GM12878 (cell line): Measurements from ENCODE around the gene GDAP2. TPM values are rescaled to one million over a fixed set of nuclear protein-coding genes. Genes with fewer than 3 reads are reported as not detected.

Experiments
- ATAC-seq: fragments of 200-7000 bp; cut with Tn5 transposase; 3 replicates; pipeline ENCODE4 v1.9.1; 2020; ENCODE audit warnings: mild to moderate bottlenecking, moderate library complexity
- BruUV-seq: library from RNA; stranded (reverse); fragments of 400-500 nt; replicated peaks from 2 replicates; lab custom pipeline; 2021; lab: Mats Ljungman, UMichigan
- CTCF ChIA-PET: fragments of 300-600 bp; sonication (Branson Sonifier 250); formaldehyde crosslinking; extraction: SDS; loops from one replicate; lab custom pipeline; 2021; ENCODE audit warnings: inconsistent platforms; lab: Yijun Ruan, JAX
- POLR2A ChIA-PET: fragments of 350-600 bp; formaldehyde crosslinking; extraction: SDS; loops from one replicate; lab custom pipeline; 2021; ENCODE audit warnings: inconsistent platforms; lab: Charles Lee
- RAD21 ChIA-PET: fragments of 300-600 bp; sonication (Branson Sonifier 250); formaldehyde crosslinking; loops from one replicate; lab custom pipeline; 2023; ENCODE audit warnings: antibody characterized with exemption; ENCODE audit not compliant: unreplicated experiment; lab: Charles Lee
- SMC1A ChIA-PET: fragments of 300-600 bp; sonication (Branson Sonifier 250); formaldehyde crosslinking; loops from one replicate; lab custom pipeline; 2023; ENCODE audit not compliant: unreplicated experiment, uncharacterized antibody; lab: Charles Lee
- DNase-seq: peaks from one replicate; pipeline ENCODE4 v3.0.0-alpha.2; 2011; ENCODE audit warnings: low read depth, low spot score
- FAIRE-seq: peaks from 3 replicates; lab custom pipeline; 2011; peaks lifted over from hg19 to GRCh38; lab: Jason Lieb, UNC
- H2AFZ ChIP-seq: 2 replicates; pipeline ENCODE4 v1.6.0; 2011; ENCODE audit warnings: low read depth, low read length, control low read depth; ENCODE audit not compliant: control insufficient read depth
- H3K27ac ChIP-seq: 2 replicates; pipeline ENCODE4 v1.5.1; 2011; ENCODE audit warnings: control low read depth; ENCODE audit not compliant: control insufficient read depth, insufficient read depth
- H3K27me3 ChIP-seq, 2 experiments: replicated peaks in 1 of 2; 2 replicates each; pipeline versions ENCODE4 v1.6.0 to v1.6.1; 2011; ENCODE audit warnings: low read length in 1 of 2; ENCODE audit not compliant: control insufficient read depth in 2 of 2, insufficient read depth in 2 of 2
- H3K36me3 ChIP-seq, 2 experiments: 2 replicates each; pipeline ENCODE4 v1.5.1; 2011; ENCODE audit warnings: low read length in 1 of 2; ENCODE audit not compliant: control insufficient read depth in 2 of 2, insufficient read depth in 2 of 2
- H3K4me1 ChIP-seq: 2 replicates; pipeline ENCODE4 v1.6.1; 2011; ENCODE audit warnings: mild to moderate bottlenecking, low read length, moderate library complexity, mixed read lengths; ENCODE audit not compliant: control insufficient read depth, insufficient read depth
- H3K4me2 ChIP-seq: 2 replicates; pipeline ENCODE4 v1.6.0; 2011; ENCODE audit warnings: control low read depth; ENCODE audit not compliant: control insufficient read depth, insufficient read depth
- H3K4me3 ChIP-seq: fragments of 200-600 bp; sonication (generic); 2 replicates; pipeline ENCODE4 v1.5.1; 2016
- H3K79me2 ChIP-seq: 2 replicates; pipeline ENCODE4 v1.6.0; 2011; ENCODE audit warnings: low read length; ENCODE audit not compliant: control insufficient read depth, insufficient read depth
- H3K9ac ChIP-seq: 2 replicates; pipeline ENCODE4 v1.8.0; 2011; ENCODE audit warnings: low read length, control low read depth, mixed read lengths; ENCODE audit not compliant: control insufficient read depth, insufficient read depth
- H3K9me3 ChIP-seq: replicated peaks from 3 replicates; pipeline ENCODE4 v1.5.1; 2011; ENCODE audit warnings: mild to moderate bottlenecking, low read length; ENCODE audit not compliant: control insufficient read depth, insufficient read depth
- H4K20me1 ChIP-seq: 2 replicates; pipeline ENCODE4 v1.6.0; 2011; ENCODE audit not compliant: control insufficient read depth, insufficient read depth
- CBX3 ChIP-seq: fragments of 200-600 bp; sonication (generic); IDR thresholded peaks from 2 replicates; pipeline ENCODE4 v1.6.1; 2016; ENCODE audit warnings: low read depth, borderline replicate concordance
- EGR1 ChIP-seq, 2 experiments: IDR thresholded peaks; 1 replicate in 1 of 2; 2 replicates in 1 of 2; pipeline ENCODE4 v1.6.1; 2011 to 2012; ENCODE audit warnings: low read depth in 2 of 2, low read length in 2 of 2, borderline replicate concordance in 1 of 2, mild to moderate bottlenecking in 1 of 2, moderate library complexity in 1 of 2
- IKZF1 ChIP-seq: fragments of 450-650 bp; conservative IDR thresholded peaks from 2 replicates; pipeline ENCODE4 v1.6.1; 2017; ENCODE audit warnings: antibody characterized with exemption, mild to moderate bottlenecking
- MXI1 ChIP-seq: fragments of 150-350 bp; IDR thresholded peaks from 2 replicates; pipeline ENCODE4 v1.6.1; 2011; ENCODE audit warnings: low read depth, mild to moderate bottlenecking, inconsistent platforms, low read length, improper control_type of control experiment
- RUNX3 ChIP-seq: IDR thresholded peaks from 2 replicates; pipeline ENCODE4 v1.6.1; 2012; ENCODE audit warnings: low read length, inconsistent platforms
- SMAD1 ChIP-seq: fragments of 450-650 bp; IDR thresholded peaks from 2 replicates; pipeline ENCODE4 v1.6.1; 2018; ENCODE audit warnings: mild to moderate bottlenecking, low read depth; ENCODE audit not compliant: partially characterized antibody
- TCF3 ChIP-seq: IDR thresholded peaks from 2 replicates; pipeline ENCODE4 v1.6.1; 2012; ENCODE audit warnings: low read depth, mild to moderate bottlenecking, low read length, borderline replicate concordance; ENCODE audit not compliant: insufficient read depth
- YBX1 ChIP-seq: fragments of 450-650 bp; IDR thresholded peaks from 2 replicates; pipeline ENCODE4 v1.6.1; 2016; ENCODE audit warnings: antibody characterized with exemption
- WGBS: methylation state at CpG from one replicate; pipeline ENCODE4 v1.1.6; 2016; ENCODE audit warnings: low lambda C conversion rate; ENCODE audit not compliant: insufficient replicate concordance, insufficient coverage; ENCODE audit errors: missing lambda C conversion rate; 5-methylcytosine and 5-hydroxymethylcytosine counted together
- in situ Hi-C: fragments of 300-500 bp; cut with MboI; formaldehyde crosslinking; loops from 9 replicates; pipeline ENCODE4 v1.14.3; 2018; ENCODE audit warnings: mixed read lengths
- intact Hi-C: fragments of 100-400 bp; cut with micrococcal nuclease; formaldehyde crosslinking; loops from one replicate; pipeline ENCODE4 v1.14.2; 2022; ENCODE audit not compliant: unreplicated experiment
- polyA plus RNA-seq, 11 experiments: library from polyadenylated mRNA; depleted of rRNA in 4 of 11; unstranded in 6 of 11; stranded (reverse) in 5 of 11; fragments of >200 nt; fragmentation: Nextera tagmentation in 4 of 11; fragmentation: Illumina TruSeq in 1 of 11; extraction: Ambion mirVana in 4 of 11; extraction: Trizol in 1 of 11; gene quantifications; 1 replicate in 1 of 11; 2 replicates in 10 of 11; pipeline versions ENCODE4 v1.2.1 to v1.2.3, GENCODE V29; 2011 to 2016; ENCODE audit warnings: inconsistent platforms in 2 of 11, missing spikeins in 2 of 11, low read depth in 1 of 11
- total RNA-seq, 4 experiments: library from RNA; depleted of rRNA in 3 of 4; stranded (reverse); fragments of >200 nt in 3 of 4; fragmentation: Illumina TruSeq in 1 of 4; extraction: Trizol in 1 of 4; gene quantifications; 2 replicates each; pipeline versions ENCODE4 v1.2.1 to v1.2.3, GENCODE V29; 2013 to 2021
- TF ChIP-seq, protein P1 (sequence below): IDR thresholded peaks from 2 replicates; pipeline ENCODE4 v1.6.1; 2012; ENCODE audit warnings: low read length, inconsistent platforms
- TF ChIP-seq, protein P2 (sequence below): fragments of 450-650 bp; conservative IDR thresholded peaks from 2 replicates; pipeline ENCODE4 v1.6.1; 2017; ENCODE audit warnings: mild to moderate bottlenecking, moderate library complexity
- TF ChIP-seq, protein P3 (sequence below): fragments of 450-650 bp; IDR thresholded peaks from 2 replicates; pipeline ENCODE4 v1.6.1; 2017; ENCODE audit warnings: low read depth, mild to moderate bottlenecking, moderate library complexity

GDAP2 gene
- total and polyA plus RNA-seq, 10 of the 15 experiments (the other 5 are each of a cell fraction or from before 2014, with no cell fraction given), result 2.6 to 19.2 (median 11.4) TPM

DNA sequence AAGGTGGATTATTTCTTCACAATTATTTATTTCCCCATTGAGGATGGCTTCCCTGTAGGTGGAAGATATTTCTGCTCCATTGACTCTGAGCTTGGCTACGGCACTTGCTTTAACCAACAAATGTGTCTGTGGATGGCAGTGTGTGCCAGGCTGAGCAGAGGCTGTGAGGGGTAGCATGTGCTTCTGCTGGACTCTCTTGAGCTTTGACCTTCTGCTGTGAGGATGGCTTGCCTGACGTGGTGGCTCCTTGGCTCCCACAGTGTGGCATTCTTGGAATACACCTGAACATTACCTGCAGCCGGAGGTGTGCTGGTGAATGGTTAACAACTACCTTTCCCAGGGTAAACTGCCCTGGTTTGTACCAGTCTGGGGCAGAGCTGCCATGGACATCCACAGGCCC lies 47.0 kb upstream of the GDAP2 start:
- no peak for TF ChIP-seq MXI1
- no peak for TF ChIP-seq YBX1
- POLR2A ChIA-PET, result no interaction called here

DNA sequence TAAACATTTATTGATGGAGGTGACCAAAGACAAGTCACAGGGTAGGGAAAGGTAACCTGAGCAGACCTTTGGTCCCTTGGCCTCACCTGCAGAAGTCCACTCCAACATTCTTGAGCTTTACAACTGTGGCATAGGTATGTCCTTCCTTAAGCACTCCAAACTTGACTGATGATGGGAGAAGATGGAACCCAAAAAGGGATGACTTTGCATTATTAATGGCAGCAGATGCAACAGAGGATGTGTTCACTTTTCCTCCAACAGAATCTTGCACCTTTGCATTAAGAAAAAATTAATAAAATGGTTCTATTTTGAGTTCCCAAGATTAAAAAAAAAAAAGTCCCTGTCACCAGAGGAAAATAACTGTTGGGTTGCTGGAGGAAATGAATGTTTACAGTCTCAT lies 42.4 kb upstream of the GDAP2 start:
- FAIRE-seq (no peak), DNase-seq (no peak), ATAC-seq (no peak)
- Histone ChIP-seq H3K27me3 (no peaks in the 10 kb centered on the region), H3K4me1 (no peaks in the 10 kb centered on the region), H3K27ac (no peak overlapping the region), H3K36me3 (peaks cover 0 to 3% of the 10 kb centered on the region in 2 experiments; a peak in 1 of 4 replicates), H3K9me3 (no peaks in the 10 kb centered on the region), H3K79me2 (no peaks in the 10 kb centered on the region), H2AFZ (no peak overlapping the region), H3K4me2 (no peak overlapping the region), H3K9ac (no peak overlapping the region), H4K20me1 (no peaks in the 10 kb centered on the region), H3K4me3 (no peak overlapping the region)
- in situ Hi-C loops, result no loop called here
- intact Hi-C loops, result no loop called here
- RAD21 ChIA-PET, result no interaction called here
- SMC1A ChIA-PET, result no interaction called here
- CTCF ChIA-PET, result no interaction called here
- BruUV-seq, result no TSS peak
- POLR2A ChIA-PET, result no interaction called here
- TF ChIP-seq TCF3, result no peak
- TF ChIP-seq, protein P1, sequence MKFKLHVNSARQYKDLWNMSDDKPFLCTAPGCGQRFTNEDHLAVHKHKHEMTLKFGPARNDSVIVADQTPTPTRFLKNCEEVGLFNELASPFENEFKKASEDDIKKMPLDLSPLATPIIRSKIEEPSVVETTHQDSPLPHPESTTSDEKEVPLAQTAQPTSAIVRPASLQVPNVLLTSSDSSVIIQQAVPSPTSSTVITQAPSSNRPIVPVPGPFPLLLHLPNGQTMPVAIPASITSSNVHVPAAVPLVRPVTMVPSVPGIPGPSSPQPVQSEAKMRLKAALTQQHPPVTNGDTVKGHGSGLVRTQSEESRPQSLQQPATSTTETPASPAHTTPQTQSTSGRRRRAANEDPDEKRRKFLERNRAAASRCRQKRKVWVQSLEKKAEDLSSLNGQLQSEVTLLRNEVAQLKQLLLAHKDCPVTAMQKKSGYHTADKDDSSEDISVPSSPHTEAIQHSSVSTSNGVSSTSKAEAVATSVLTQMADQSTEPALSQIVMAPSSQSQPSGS, result no peak
- no peak for TF ChIP-seq SMAD1
- no peak for TF ChIP-seq CBX3
- TF ChIP-seq, protein P2, sequence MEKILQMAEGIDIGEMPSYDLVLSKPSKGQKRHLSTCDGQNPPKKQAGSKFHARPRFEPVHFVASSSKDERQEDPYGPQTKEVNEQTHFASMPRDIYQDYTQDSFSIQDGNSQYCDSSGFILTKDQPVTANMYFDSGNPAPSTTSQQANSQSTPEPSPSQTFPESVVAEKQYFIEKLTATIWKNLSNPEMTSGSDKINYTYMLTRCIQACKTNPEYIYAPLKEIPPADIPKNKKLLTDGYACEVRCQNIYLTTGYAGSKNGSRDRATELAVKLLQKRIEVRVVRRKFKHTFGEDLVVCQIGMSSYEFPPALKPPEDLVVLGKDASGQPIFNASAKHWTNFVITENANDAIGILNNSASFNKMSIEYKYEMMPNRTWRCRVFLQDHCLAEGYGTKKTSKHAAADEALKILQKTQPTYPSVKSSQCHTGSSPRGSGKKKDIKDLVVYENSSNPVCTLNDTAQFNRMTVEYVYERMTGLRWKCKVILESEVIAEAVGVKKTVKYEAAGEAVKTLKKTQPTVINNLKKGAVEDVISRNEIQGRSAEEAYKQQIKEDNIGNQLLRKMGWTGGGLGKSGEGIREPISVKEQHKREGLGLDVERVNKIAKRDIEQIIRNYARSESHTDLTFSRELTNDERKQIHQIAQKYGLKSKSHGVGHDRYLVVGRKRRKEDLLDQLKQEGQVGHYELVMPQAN, result no peak
- no peak for TF ChIP-seq EGR1 (IDR thresholded peaks at IDR 0.05; ENCODE audit: borderline replicate concordance in 1 of 2, low read depth in 2 of 2, low read length in 2 of 2)
- TF ChIP-seq RUNX3, result no peak
- TF ChIP-seq, protein P3, sequence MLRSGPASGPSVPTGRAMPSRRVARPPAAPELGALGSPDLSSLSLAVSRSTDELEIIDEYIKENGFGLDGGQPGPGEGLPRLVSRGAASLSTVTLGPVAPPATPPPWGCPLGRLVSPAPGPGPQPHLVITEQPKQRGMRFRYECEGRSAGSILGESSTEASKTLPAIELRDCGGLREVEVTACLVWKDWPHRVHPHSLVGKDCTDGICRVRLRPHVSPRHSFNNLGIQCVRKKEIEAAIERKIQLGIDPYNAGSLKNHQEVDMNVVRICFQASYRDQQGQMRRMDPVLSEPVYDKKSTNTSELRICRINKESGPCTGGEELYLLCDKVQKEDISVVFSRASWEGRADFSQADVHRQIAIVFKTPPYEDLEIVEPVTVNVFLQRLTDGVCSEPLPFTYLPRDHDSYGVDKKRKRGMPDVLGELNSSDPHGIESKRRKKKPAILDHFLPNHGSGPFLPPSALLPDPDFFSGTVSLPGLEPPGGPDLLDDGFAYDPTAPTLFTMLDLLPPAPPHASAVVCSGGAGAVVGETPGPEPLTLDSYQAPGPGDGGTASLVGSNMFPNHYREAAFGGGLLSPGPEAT, result no peak
- TF ChIP-seq IKZF1, result no peak

More for the DNA sequence above, 47.0 kb upstream of the GDAP2 start:
- H3K79me2 ChIP-seq, result no peaks in the 10 kb centered on the region
- no peaks in the 10 kb centered on the region for H4K20me1 ChIP-seq
- ChIA-PET CTCF (no interaction called here), RAD21 (interaction anchor here (0.6 kb wide), 1 partner anchor 13 kb away, joined by 3 read pairs; no protein-coding TSS in a partner anchor), SMC1A (no interaction called here)
- 17% methylated on average over 3 of the region's 3 CpGs for WGBS
- FAIRE-seq (no peak), ATAC-seq (no peak), DNase-seq (no peak)
- H3K27me3 ChIP-seq, result no peaks in the 10 kb centered on the region
- H3K4me3 ChIP-seq, result no peak overlapping the region
- H3K9me3 ChIP-seq, result no peaks in the 10 kb centered on the region
- H3K27ac ChIP-seq, result no peak overlapping the region
- H3K4me1 ChIP-seq, result no peaks in the 10 kb centered on the region
- H3K4me2 ChIP-seq, result no peak overlapping the region
- BruUV-seq, result no TSS peak
- no peaks in the 10 kb centered on the region for H3K36me3 ChIP-seq
- intact Hi-C loops (no loop called here), in situ Hi-C loops (no loop called here)
- H2AFZ ChIP-seq, result no peak overlapping the region
- H3K9ac ChIP-seq, result no peak overlapping the region
